K562 (cell line): ENCODE measurements around the gene SULT2B1. TPM values are rescaled to one million over a fixed set of nuclear protein-coding genes. Genes with fewer than 3 reads are reported as not detected.
A peak's percentile ranks its signal among the peaks of the same experiment; 100 is the strongest.

Experiments used
- ARNT ChIP-seq, 2 experiments: fragments of 450-650 bp; IDR thresholded peaks; 2 replicates each; pipeline ENCODE4 v1.6.1; 2016; ENCODE audit warnings: mild to moderate bottlenecking in 1 of 2
- ESRRB ChIP-seq: fragments of 250-450 bp; sonication (Bioruptor Pico); IDR thresholded peaks from 2 replicates; pipeline ENCODE4 v1.5.0; 2020; ENCODE audit warnings: mild to moderate bottlenecking, moderate library complexity, borderline replicate concordance
- KLF16 ChIP-seq: IDR thresholded peaks from 2 replicates; pipeline ENCODE4 v1.6.1; 2016; ENCODE audit warnings: antibody characterized with exemption
- MAZ ChIP-seq, 2 experiments: fragments of 450-650 bp in 1 of 2; sonication (generic) in 1 of 2; formaldehyde crosslinking; IDR thresholded peaks in 1 of 2; conservative IDR thresholded peaks in 1 of 2; 2 replicates each; pipeline versions ENCODE4 v1.4.0 to v1.5.0; 2020; ENCODE audit warnings: mild to moderate bottlenecking in 1 of 2, missing genetic modification reagents in 1 of 2
- MLLT1 ChIP-seq, 2 experiments: fragments of 450-650 bp; IDR thresholded peaks; 2 replicates each; pipeline ENCODE4 v1.6.1; 2016
- MNT ChIP-seq, 2 experiments: fragments of 450-650 bp; conservative IDR thresholded peaks; 2 replicates each; pipeline ENCODE4 v1.6.1; 2017; ENCODE audit warnings: mild to moderate bottlenecking in 2 of 2, moderate library complexity in 2 of 2
- NELFE ChIP-seq: IDR thresholded peaks from 2 replicates; pipeline ENCODE4 v1.6.1; 2011; ENCODE audit warnings: mild to moderate bottlenecking; ENCODE audit not compliant: insufficient read depth, insufficient read length
- PHTF2 ChIP-seq: fragments of 250-450 bp; sonication (Bioruptor Pico); IDR thresholded peaks from 2 replicates; pipeline ENCODE4 v1.5.0; 2021; ENCODE audit warnings: mild to moderate bottlenecking
- SAFB2 ChIP-seq: fragments of 200-400 bp; formaldehyde crosslinking; IDR thresholded peaks from 2 replicates; pipeline ENCODE4 v1.6.1; 2018; ENCODE audit warnings: borderline replicate concordance, low read length, low read depth, moderate library complexity; ENCODE audit not compliant: severe bottlenecking
- UBTF ChIP-seq, 2 experiments: IDR thresholded peaks; 2 replicates each; pipeline ENCODE4 v1.6.1; 2012; ENCODE audit warnings: improper control_type of control experiment in 2 of 2, low read depth in 2 of 2, low read length in 2 of 2, borderline replicate concordance in 1 of 2
- ZBTB26 ChIP-seq: fragments of 450-650 bp; formaldehyde crosslinking; IDR thresholded peaks from 2 replicates; pipeline ENCODE4 v1.4.0; 2022; ENCODE audit warnings: missing genetic modification characterization
- ZBTB33 ChIP-seq: sonication (generic); formaldehyde crosslinking; IDR thresholded peaks from 2 replicates; pipeline ENCODE4 v1.8.1; 2023; ENCODE audit warnings: mild to moderate bottlenecking, missing genetic modification reagents
- ZBTB7A ChIP-seq: IDR thresholded peaks from 2 replicates; pipeline ENCODE4 v1.6.1; 2011; ENCODE audit warnings: low read depth, mild to moderate bottlenecking, low read length, moderate library complexity, borderline replicate concordance; ENCODE audit not compliant: control insufficient read depth
- ZC3H8 ChIP-seq: fragments of 450-650 bp; IDR thresholded peaks from 2 replicates; pipeline ENCODE4 v1.6.1; 2017
- ZNF12 ChIP-seq: sonication (generic); formaldehyde crosslinking; IDR thresholded peaks from 2 replicates; pipeline ENCODE4 v1.4.0; 2020; ENCODE audit warnings: mild to moderate bottlenecking, missing genetic modification reagents
- ZNF561 ChIP-seq: fragments of 450-650 bp; formaldehyde crosslinking; conservative IDR thresholded peaks from 2 replicates; pipeline ENCODE4 v1.4.0; 2020; ENCODE audit warnings: mild to moderate bottlenecking, moderate library complexity
- polyA plus RNA-seq, 8 experiments: library from polyadenylated mRNA; depleted of rRNA in 4 of 8; stranded (reverse) in 5 of 8; unstranded in 3 of 8; fragments of >200 nt; fragmentation: Nextera tagmentation in 2 of 8; fragmentation: Illumina TruSeq in 1 of 8; extraction: Ambion mirVana in 2 of 8; extraction: Trizol in 1 of 8; gene quantifications; 2 replicates each; pipeline versions ENCODE4 v1.2.1 to v1.2.3, GENCODE V29; 2011 to 2014; ENCODE audit warnings: inconsistent platforms in 1 of 8, missing spikeins in 1 of 8
- total RNA-seq, 7 experiments: library from RNA; depleted of rRNA in 6 of 7; stranded (reverse); fragments of >200 nt in 6 of 7; fragmentation: Illumina TruSeq in 2 of 7; extraction: Trizol in 2 of 7; gene quantifications; 2 replicates each; pipeline versions ENCODE4 v1.2.1 to v1.2.3, GENCODE V29; 2011 to 2021; ENCODE audit warnings: low replicate concordance in 1 of 7

The SULT2B1 gene
- total and polyA plus RNA-seq, 9 of the 15 experiments (the other 6 are each of a cell fraction or from before 2014, with no cell fraction given): 0.09 to 0.62 (median 0.22) TPM; not detected in 2

GRCh38 chr19:48646001-48646721, 94.2 kb downstream of the SULT2B1 start, which contains the start of gene CA11 (continued):
- TF ChIP-seq ZBTB33 (CRISPR knock-in tag) (0 out of 2 replicates have a peak, but pooled peaks have one; percentile 26), ZNF12 (CRISPR knock-in tag) (no peak), NELFE (no peak), PHTF2 (CRISPR knock-in tag) (no peak), ZBTB7A (peak; percentile 88), MNT (conservative IDR thresholded peaks at IDR 0.05) (peak; percentile 76 to 80; a peak in 3 of 4 replicates), KLF16 (peak; percentile 69), ZNF561 (CRISPR knock-in tag) (no peak), MAZ (CRISPR knock-in tag; conservative IDR thresholded peaks at IDR 0.05 in 1 of 2, IDR thresholded peaks at IDR 0.05 in 1 of 2) (peak; percentile 93 to 99), ARNT (IDR thresholded peaks at IDR 0.05) (peak in 1 of 2 experiments; percentile 54; a peak in 3 of 4 replicates), UBTF (IDR thresholded peaks at IDR 0.05; ENCODE audit: borderline replicate concordance in 1 of 2, low read depth in 2 of 2, low read length in 2 of 2) (peak; percentile 36 to 77; a peak in 1 of 4 replicates), ESRRB (no peak), MLLT1 (IDR thresholded peaks at IDR 0.05) (peak; percentile 81 to 88), SAFB2 (no peak), ZBTB26 (peak; percentile 69; the same call in 1 of the 2 replicates), ZC3H8 (0 out of 2 replicates have a peak, but pooled peaks have one; percentile 71)
